Fibroblast of mammary gland (primary cell): ENCODE data around the gene GLI2.

Experiments used
- DNase-seq: peaks from one replicate; pipeline ENCODE4 v3.0.0-alpha.2; 2010; ENCODE audit warnings: low read depth
- H3K4me3 ChIP-seq: 2 replicates; pipeline ENCODE4 v1.5.1; 2011; ENCODE audit warnings: low read depth, mild to moderate bottlenecking, low read length, moderate library complexity; ENCODE audit not compliant: control insufficient read depth
- CTCF ChIP-seq: conservative IDR thresholded peaks from 2 replicates; pipeline ENCODE4 v1.5.1; 2011; ENCODE audit warnings: low read depth, low read length, inconsistent platforms; ENCODE audit not compliant: control insufficient read depth, insufficient read depth

Gene GLI2

GRCh38 chr2:120735746-120736170, at the start of gene GLI2:
TSS of gene GLI2 (plus strand) at chr2:120735868. CDS start at chr2:120797321, 61,453 bp downstream.
- peak within 1 kb of the TSS; percentile 74 for H3K4me3 ChIP-seq

GRCh38 chr2:120685974-120686297, 49.7 kb upstream of the GLI2 start:
- no peak for DNase-seq
- no peak overlapping the region for H3K4me3 ChIP-seq
- no peak for TF ChIP-seq CTCF

More at GRCh38 chr2:120735746-120736170, at the start of gene GLI2:
- DNase-seq: peak; percentile 84
- TF ChIP-seq CTCF: no peak

GRCh38 chr2:120686511-120687168, 49.0 kb upstream of the GLI2 start:
- no peak overlapping the region for H3K4me3 ChIP-seq
- peak; percentile 32 for TF ChIP-seq CTCF
- no peak for DNase-seq

GRCh38 chr2:120687210-120687609, 48.5 kb upstream of the GLI2 start:
- no peak overlapping the region for H3K4me3 ChIP-seq
- TF ChIP-seq CTCF: no peak
- no peak for DNase-seq

GRCh38 chr2:120690521-120690920, 45.1 kb upstream of the GLI2 start:
- DNase-seq: no peak
- no peak for TF ChIP-seq CTCF
- no peak overlapping the region for H3K4me3 ChIP-seq

- TF ChIP-seq CTCF: no peak
- no peak for DNase-seq
- H3K4me3 ChIP-seq: no peak overlapping the region
These were observed 44.3 kb upstream of the GLI2 start for GRCh38 chr2:120691410-120691809.

GRCh38 chr2:120692691-120693090, 43.0 kb upstream of the GLI2 start:
- no peak for DNase-seq
- no peak for TF ChIP-seq CTCF
- no peak overlapping the region for H3K4me3 ChIP-seq
